Measurements from ENCODE around the gene THRB.
A peak's percentile ranks its signal among the peaks of the same experiment; 100 is the strongest.

Gene THRB

DNA sequence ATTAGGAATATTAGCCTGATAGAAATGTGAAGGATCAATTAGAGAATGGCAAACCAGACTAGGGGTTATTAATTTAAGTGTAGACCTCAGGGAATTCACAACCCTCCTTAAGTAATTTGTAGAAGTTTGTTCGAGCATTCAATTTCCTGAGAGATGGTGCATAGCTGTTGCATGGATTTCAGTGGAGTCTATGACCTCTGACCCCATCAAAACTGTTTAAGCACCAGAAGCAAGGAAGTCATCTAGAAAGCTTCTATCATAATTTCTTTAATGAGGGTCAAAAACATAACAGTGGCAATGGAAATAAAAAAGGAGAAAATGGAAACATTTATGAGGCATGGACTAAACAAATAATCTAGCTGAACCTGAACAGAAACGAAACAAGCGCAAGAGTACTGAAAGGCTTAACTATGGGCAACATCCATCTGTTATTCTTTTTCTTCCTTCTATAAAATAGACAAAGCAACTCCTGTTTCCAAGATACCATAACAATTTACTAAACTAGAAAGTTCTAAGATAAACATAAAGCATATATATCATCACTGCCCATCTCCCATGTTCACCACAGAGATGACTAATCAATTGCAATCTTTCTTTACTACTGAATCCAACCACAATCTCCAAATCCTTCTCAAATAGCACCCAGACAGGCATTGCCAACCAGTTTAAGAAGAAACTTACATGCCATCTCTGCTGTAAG lies 151.4 kb downstream of the THRB start:
- DNase-seq = peak; percentile 69

- no peak for DNase-seq
These were observed 152.4 kb downstream of the THRB start for GRCh38 chr3:24342275-24342674.

GRCh38 chr3:24341668-24342067 lies 153.0 kb downstream of the THRB start:
- DNase-seq = no peak

DNA sequence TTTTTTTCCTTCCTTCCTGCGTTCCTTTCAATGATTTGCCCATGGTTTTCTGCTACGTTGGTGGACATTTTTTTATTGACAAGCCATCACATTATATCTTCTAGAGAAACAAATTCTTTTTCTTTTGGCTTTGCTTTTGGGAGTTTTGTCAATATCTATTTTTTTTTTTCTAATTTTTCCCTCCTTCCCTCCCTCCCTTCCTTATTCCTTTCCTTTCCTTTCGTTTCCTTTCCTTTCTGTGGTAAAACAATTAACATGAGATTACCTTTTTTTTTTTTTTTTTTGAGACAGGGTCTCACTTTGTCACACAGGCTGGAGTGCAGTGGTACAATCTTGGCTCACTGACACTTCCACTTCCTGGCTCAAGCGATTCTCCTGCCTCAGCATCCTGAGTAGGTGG lies 153.7 kb downstream of the THRB start:
- DNase-seq = no peak

DNA sequence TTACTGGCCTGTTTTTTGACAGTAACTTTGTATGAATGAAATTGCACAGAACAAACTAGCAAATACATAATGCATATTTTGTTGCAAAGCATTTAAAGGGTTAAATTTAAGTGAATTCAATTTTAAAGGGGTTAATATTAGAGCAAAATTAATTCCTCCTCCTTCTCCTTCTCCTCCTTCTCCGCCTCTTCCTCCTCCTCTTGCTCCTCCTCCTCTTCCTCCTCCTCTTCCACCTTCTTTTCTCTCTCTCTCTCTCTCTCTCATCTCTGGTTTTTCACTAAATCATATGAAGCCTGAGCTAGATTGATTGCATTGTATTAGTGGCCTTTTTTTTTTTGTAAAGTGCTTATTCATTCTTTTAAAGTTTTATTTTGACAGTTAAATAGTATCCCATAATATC lies 154.5 kb downstream of the THRB start:
- no peak for DNase-seq

DNA sequence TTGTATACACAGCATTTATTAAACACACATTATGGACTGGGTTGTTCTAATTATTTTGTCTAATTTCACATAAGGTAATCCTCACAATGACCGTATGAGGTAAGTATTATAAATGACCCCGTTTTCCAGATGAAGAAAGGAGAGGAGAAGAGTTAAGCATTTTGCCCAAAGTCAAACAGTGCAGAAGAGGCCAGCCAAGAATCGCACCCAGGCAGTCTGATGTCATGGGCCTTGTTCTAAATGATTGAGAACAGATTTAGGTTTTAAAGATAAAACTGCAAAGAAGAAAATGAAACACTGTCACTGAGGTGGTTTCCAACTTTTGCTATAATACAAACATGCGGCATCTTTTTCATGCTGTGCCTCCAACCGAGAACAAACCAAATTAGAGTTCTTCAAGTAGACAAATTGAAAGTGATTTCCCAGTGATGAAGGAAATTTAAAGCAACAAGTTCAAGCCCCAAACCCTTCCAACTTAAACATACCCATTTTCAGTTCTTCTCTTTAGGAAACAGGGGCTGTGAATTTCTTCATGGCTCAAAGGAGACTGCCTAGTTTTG lies 155.3 kb downstream of the THRB start:
- no peak for DNase-seq

DNA sequence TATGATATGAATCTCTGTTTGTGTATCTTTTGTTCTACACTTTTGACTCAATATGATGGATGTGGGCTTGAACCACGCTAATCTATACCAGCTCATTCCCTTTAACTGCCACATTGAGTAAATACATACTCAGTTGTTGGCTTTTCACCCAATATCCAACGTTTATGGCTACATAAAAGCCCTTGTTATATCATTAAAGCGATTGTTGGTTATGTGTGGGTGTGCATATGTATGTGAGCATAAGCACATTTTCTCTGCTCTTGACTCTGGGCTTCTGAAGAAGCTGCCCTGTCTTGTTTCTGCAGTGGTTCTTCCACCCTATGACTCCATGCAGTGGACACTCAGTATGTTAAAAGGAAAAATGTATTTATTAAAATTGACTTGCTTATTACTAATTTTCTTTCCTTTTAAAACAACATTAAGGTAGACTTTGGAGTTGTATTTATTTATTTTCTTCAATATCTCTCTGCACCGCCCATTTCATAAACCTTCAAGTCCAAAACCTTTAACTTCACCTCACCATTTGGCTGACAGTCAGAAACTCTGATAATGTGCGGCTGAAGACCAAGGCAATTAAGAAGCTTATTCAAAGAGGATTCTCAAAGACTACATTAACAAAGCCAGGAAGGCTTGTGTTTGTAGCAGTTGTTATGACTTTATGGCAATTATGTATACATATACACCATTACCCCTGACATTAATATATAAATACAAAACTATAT lies 156.1 kb downstream of the THRB start:
- DNase-seq = no peak

- DNase-seq = no peak
These were observed 158.5 kb downstream of the THRB start for GRCh38 chr3:24336101-24336500.

DNA sequence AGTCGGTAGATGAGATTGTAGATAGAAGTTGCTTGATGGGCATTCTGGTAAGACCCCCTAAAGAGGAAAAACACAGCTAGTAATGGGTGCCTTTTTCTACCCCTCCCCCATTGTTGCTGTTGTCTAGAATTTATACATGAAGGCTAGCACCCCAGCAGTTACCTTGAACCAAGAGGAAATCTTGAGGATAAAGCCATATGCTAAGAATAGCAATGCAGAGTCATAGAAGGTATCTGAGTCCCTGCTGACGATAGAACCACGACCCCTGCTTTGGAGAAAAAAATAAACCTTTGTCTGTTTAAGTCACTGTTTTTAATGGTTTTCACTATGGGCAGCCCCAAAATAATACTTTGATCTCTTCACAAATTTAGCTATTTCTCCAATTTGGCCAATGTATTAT lies 162.6 kb downstream of the THRB start:
- no peak for DNase-seq

GRCh38 chr3:24323272-24323671 lies 171.4 kb downstream of the THRB start:
- no peak for DNase-seq

DNA sequence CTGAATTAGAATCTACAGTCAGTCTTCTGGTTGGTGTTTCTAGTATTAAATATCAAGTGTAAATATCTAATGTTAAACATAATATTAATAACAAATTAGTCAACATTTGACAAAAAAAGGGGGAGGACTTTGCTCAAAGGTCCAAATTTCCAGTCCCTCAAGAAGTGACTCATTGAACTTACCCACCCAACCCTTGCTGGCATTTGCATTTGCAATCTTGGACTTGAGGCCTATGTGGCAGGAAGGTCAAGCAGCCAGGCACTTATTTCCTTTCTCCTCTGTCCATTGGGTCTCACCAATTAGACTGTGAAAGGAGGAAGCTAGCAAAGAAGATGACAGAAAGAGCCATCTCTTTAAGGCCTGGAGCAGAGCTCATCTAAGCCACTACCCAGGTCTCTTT lies 174.0 kb downstream of the THRB start:
- DNase-seq = no peak

DNA sequence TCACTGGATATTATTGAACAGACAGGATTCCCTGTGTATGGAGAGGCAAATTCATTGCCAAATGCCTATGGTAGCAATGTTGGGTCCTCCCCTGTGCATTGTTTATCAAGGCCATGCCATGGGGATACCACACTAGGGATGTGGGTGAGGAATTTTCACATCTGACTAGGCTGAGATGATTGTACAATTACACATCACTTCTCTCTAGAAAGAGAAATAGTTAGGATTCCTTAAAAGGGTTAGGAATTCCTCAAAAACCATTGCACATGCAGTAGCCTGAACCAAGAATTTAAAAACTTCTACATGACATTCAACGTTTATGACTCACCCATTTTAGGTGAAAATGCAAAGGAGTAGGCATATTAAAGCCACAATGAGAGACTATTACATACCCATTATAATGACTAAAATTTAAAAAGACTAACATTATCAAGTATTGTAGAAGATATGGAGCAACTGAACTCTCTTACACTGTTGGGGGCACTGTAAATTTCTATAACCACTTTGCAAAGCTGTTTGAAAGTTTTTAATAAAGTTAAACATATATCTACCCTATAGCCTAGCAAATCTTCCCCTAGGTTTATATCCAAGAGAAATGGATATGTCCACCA lies 175.9 kb downstream of the THRB start:
- peak; percentile 94 for DNase-seq

GRCh38 chr3:24316887-24317383 lies 177.7 kb downstream of the THRB start:
- DNase-seq = peak; percentile 62

DNA sequence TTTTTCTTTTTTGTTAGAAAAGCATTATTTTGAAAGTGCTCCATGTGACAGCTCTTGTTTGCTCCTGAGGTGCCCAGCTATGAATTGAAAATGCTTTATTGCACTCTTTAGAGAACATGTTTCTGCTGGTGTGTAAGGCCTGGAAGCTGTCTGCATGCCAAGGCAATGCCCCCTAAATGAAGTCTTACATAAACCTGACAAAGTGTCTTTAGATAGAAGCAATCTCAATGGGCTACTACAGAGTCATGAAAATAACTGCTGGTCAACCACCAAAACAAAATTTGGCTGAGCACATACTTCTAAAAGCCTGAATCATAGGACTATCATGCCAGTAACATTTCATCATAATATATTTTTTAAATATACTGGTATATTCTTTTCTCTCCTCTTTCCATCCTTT lies 178.7 kb downstream of the THRB start:
- DNase-seq = no peak

GRCh38 chr3:24315356-24315755 lies 179.3 kb downstream of the THRB start:
- no peak for DNase-seq

DNA sequence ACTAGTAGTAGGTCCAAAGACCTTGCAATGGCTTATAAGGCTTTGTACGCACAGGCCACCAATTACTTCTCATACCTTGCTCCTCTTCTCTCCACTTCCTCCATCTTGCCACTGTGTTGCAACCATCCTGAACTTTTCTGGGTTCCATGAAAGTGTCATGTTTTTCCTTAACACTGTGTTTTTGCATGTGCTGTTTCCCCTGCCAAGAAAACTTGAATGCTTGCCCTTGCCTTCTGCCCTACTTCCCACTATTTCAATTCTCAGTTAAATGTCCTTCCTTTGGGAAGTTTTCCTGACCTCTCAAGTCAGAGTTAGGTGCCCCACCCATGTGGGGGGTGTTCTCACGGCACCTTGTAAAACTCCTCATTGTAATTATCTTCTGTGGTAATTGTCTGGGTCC lies 182.8 kb downstream of the THRB start:
- DNase-seq = no peak

DNA sequence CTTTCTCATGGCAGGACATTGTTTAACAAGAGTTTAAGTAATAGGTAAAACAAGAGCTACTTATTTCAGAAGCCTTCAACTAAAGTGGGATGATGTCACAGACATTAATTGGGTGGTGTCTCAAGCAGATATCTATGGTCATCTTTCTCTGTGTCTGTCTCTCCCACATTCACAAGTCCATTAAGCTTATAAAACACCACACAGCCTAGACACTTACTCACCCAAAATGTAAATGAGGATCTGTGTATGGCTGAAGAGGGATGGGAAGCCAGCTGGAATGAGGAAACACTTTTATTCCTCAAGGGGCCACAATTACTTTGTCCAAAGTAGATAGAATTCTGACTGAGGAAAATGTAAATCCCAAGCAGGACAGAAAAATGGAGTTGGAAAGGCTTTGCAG lies 183.8 kb downstream of the THRB start:
- no peak for DNase-seq

- DNase-seq = no peak
These were observed 188.1 kb downstream of the THRB start for GRCh38 chr3:24306518-24306917.

- peak; percentile 67 for DNase-seq
These were observed 188.7 kb downstream of the THRB start for GRCh38 chr3:24305795-24306467.

DNA sequence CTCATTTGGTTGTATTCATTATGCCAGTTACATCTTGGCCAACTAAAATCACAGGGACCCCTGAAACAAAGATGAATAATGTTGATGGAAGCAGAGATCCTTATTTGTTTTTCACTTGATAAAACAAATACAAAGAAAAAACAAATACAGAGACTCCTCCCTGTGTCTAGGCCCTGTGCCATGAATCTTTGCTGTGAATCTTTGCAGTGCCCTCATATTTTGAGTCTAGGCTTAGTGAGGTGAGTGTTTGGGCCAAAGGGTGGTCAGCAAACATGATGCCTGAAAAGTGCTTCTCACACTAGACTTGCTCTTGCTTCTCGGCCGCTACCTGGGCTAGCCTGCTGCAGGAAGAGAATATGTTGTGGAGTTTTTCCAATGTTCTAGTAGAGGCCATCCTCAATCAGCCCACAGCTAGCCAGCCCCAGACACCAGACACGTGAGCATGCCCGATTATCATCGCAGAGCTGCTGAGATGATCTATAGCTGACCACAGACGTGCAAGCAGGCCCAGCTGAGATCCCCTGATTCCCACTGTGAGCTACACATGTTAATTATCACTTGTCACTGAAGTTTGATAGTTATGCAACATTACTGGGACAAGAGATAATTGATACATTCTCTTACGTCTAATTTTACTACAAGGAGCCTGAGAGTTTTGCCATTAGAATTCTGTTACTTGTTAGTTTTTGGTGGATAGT lies 191.4 kb downstream of the THRB start:
- DNase-seq = no peak

DNA sequence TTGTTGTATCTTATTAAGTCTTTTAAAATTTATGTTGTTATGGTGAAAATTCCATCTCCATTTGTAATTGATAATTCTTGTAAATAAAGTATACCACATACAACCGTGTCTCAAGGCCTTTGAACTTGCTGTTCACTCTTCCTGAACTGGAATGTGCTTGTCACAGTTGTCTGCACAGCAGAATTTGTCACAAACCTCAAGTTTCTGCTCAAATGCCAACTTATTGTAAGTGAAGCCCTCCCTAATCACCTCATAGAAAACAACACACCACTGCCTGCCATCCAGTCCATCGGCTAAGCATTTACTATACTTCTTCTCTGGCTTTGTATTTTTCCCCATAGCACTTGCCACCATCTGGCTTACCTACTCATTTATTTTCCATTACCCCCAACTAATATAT lies 192.3 kb downstream of the THRB start:
- DNase-seq = no peak

GRCh38 chr3:24300949-24301348 lies 193.7 kb downstream of the THRB start:
- peak; percentile 33 for DNase-seq
